Esophagus squamous epithelium (tissue), 5 donors: Measurements from ENCODE around the gene RAB40B. TPM values are rescaled to one million over a fixed set of nuclear protein-coding genes. Genes with fewer than 3 reads are reported as not detected.
"Not testable (repeated sequence)": the region's sequence is repeated elsewhere in the genome, so short reads cannot be mapped to it uniquely, and the experiment has no call there.

Experiments used
- DNase-seq: peaks from one replicate; lab custom pipeline; 2025; lab: John Stamatoyannopoulos, UW
- H3K27ac ChIP-seq, 4 donors: fragments of 200-600 bp; sonication (generic); one replicate each; pipeline ENCODE4 v1.5.1; 2016 to 2019; ENCODE audit warnings: mild to moderate bottlenecking in 1 of 4
- H3K27me3 ChIP-seq, 4 donors: fragments of 200-600 bp; sonication (generic); 1 replicate in 3 of 4; 2 replicates in 1 of 4; pipeline versions ENCODE4 v1.5.1 to v1.6.0; 2017 to 2021; ENCODE audit warnings: antibody characterized with exemption in 1 of 4
- H3K36me3 ChIP-seq, 3 donors: fragments of 200-600 bp; sonication (generic); one replicate each; pipeline ENCODE4 v1.5.1; 2016 to 2019
- H3K4me1 ChIP-seq, 3 donors: fragments of 200-600 bp; sonication (generic); one replicate each; pipeline ENCODE4 v1.5.1; 2017 to 2019
- H3K4me3 ChIP-seq, 4 donors: fragments of 200-600 bp; sonication (generic); 1 replicate in 3 of 4; 2 replicates in 1 of 4; pipeline ENCODE4 v1.5.1; 2016 to 2019; ENCODE audit warnings: mild to moderate bottlenecking in 2 of 4, moderate library complexity in 1 of 4
- H3K9me3 ChIP-seq, 3 donors: fragments of 200-600 bp; sonication (generic); one replicate each; pipeline ENCODE4 v1.5.1; 2016 to 2019
- CTCF ChIP-seq, 6 experiments: fragments of 450-650 bp in 4 of 6; fragments of 200-600 bp in 2 of 6; sonication (generic) in 2 of 6; IDR thresholded peaks; one replicate each; pipeline ENCODE4 v1.5.1; 2016 to 2019; ENCODE audit warnings: antibody characterized with exemption in 6 of 6, mild to moderate bottlenecking in 4 of 6, moderate library complexity in 4 of 6
- POLR2A ChIP-seq, 4 donors: fragments of 450-650 bp; IDR thresholded peaks; one replicate each; pipeline ENCODE4 v1.6.1; 2017; ENCODE audit warnings: antibody characterized with exemption in 4 of 4, mild to moderate bottlenecking in 4 of 4, moderate library complexity in 3 of 4
- WGBS, 2 donors: methylation state at CpG; one replicate each; pipeline ENCODE4 v1.1.5; 2018; 5-methylcytosine and 5-hydroxymethylcytosine counted together
- intact Hi-C: fragments of 100-400 bp; cut with DNase I; formaldehyde crosslinking; loops from one replicate; pipeline ENCODE4 v1.15.0; 2022
- total RNA-seq, 4 donors: library from RNA; depleted of rRNA; stranded (reverse); fragments of >200 nt; gene quantifications; one replicate each; pipeline ENCODE4 v1.1.0, GENCODE V29; 2016
- donor health status: DM: yes; HTN: yes; CAD: no.

The RAB40B gene
- 10 to 100 TPM in 2 of 4 donors, 1 to 10 TPM in 2; 3.4 to 20.8 (median 9.8) TPM for total RNA-seq

DNA sequence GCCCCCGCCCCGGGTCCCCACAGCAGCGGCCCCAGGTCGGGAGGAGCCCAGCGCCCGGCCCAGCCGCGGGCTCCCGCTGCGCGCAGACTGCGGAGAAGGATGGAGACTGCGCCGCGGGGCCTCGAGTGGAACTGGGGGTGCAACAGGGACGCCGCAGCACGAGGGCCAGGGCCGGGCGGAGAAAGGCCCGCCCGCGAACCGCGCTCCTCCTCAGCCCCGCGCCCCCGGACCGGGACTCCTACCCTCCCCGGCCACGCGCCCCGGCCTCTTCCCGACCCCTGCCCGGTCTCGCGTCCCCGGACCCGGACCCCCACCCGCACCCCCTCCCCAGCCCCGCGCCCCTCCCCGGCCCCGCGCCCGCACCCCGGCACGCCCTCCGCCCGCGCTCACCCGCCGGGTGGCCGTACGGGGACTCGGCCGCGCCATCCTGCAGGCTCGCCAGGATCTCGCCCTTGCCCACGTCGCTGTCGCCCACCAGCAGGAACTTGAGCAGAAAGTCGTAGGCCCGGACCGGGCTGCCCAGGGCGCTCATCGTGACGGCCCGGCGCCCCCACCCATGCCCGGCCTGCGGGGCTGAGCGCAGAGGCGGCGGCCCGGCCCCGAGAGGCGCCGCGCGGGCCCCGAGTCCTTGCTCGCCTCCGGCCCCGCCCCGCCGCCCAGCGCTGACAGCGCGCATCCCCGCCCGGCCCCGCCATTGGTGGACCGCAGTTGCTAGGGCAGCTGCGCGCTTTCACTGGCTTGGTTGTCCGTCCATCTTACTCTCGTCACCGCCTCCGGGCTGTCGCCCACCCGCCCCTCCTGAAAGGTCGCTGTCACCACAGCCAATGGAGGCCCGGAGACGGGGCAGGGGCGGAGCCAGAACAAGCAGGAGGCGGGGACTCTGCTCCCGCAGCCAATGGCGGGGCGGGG is at the start of gene RAB40B:
Gene RAB40B (minus strand): TSS at position 634 of the 909 bp plus-strand sequence. CDS start 102 bp downstream, at position 532.
- TF ChIP-seq CTCF (IDR thresholded peaks at IDR 0.05) (no peak), POLR2A (IDR thresholded peaks at IDR 0.05) (peak in 3 of 4 donors; percentile 38 to 56 (median 38))
- Histone ChIP-seq H3K4me1 (peaks cover 28 to 49% (median 31%) of the 10 kb centered on the region in 3 donors), H3K27me3 (no peaks in the 10 kb centered on the region), H3K9me3 (peaks cover 0 to 13% (median 8%) of the 10 kb centered on the region in 3 donors), H3K36me3 (peaks cover 0 to 13% (median 0%) of the 10 kb centered on the region in 3 donors), H3K27ac (peak within 1 kb of the TSS; percentile 84 to 88 (median 85)), H3K4me3 (peak within 1 kb of the TSS; percentile 49 to 97 (median 76))
- intact Hi-C loops: no loop called here
- peak; percentile 95 for DNase-seq
- WGBS, 2 donors: 0% methylated on average over 1 of the region's 112 CpGs; no CpG with 5 or more reads in 1 of the 2 donors

DNA sequence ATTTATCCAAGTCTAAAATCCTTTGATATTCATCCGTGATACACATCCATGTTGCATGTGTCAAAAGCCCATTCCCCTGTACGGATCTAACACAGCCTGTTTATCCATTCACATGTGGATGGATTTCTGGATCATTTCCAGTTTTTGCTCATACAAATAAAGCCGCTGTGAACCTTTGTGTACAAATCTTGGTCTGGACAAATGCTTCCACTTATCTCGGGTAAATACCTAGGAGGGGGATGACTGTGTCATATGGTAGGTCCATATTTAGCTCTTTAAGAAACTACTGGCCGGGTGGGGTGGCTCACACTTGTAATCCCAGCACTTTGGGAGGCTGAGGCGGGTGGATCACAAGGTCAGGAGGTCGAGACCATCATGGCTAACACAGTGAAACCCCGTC is 47.0 kb upstream of the RAB40B start:
- Histone ChIP-seq H3K27me3 (no peaks in the 10 kb centered on the region), H3K9me3 (peaks cover 0 to 9% (median 0%) of the 10 kb centered on the region in 3 donors), H3K4me1 (no peaks in the 10 kb centered on the region), H3K36me3 (peaks cover 0 to 30% (median 10%) of the 10 kb centered on the region in 3 donors), H3K4me3 (no peak overlapping the region), H3K27ac (no peak overlapping the region)
- WGBS, 2 donors: 72 to 79% methylated on average over 8 of the region's 8 CpGs
- TF ChIP-seq POLR2A (IDR thresholded peaks at IDR 0.05) (no peak), CTCF (IDR thresholded peaks at IDR 0.05) (no peak)
- intact Hi-C loops: no loop called here
- DNase-seq: no peak

DNA sequence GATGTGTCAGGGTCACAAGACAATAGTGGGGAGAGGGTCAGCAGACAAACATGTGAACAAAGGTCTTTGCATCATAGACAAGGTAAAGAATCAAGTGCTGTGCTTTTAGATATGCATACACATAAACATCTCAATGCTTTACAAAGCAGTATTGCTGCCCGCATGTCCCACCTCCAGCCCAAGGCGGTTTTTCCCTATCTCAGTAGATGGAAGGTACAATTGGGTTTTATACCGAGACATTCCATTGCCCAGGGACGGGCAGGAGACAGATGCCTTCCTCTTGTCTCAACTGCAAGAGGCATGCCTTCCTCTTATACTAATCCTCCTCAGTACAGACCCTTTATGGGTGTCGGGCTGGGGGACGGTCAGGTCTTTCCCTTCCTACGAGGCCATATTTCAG is 46.2 kb upstream of the RAB40B start:
- H3K4me3 ChIP-seq, H3K27me3 ChIP-seq, DNase-seq, intact Hi-C loops, H3K4me1 ChIP-seq, H3K27ac ChIP-seq: not testable (repeated sequence)
- Histone ChIP-seq H3K9me3 (peaks cover 0 to 12% (median 0%) of the 10 kb centered on the region in 3 donors), H3K36me3 (peaks cover 0 to 37% (median 12%) of the 10 kb centered on the region in 3 donors)
- 72 to 78% methylated on average over 4 to 5 of the region's 7 CpGs for WGBS, 2 donors

DNA sequence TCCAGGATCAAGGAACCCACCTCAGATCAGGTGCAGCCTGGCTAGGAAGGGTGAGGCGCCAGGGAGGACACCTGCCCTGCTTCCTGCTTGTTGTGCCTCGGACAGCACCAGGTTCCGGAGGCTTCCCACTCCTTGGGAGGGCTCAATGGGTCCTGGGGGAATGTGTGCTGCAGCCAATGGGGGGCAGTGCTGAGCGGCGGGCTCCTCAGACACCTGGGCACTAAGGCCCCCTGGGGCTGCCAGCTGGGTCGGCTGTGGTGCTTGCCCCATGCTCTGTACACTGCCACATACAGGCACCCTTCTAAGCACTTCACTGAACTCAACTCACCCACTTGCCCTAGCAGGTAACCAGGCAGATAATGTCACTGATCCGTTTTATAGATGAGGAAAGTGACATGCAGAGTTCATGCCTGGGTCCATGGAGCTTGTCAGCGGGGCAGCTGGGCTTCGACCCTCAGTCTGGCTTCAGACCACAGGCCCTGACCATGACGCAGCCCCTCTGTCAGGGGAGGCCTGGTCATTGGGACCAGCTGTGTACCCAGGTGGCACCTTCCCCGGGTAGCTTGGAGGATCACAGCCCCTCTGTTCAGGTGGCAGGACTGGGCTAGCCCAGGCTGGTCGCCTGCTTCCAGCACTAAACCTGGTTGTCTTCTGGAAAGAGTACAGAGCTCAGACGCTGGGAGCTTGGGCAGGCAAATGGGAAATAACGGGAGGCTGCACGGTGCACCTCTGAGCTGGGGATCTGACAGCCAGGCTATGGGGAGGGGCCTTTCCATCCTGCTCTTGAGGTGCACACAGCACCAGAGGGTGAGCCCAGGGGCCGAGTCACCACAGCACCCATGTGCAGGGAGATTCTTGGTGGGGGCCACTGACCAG is 45.1 kb upstream of the RAB40B start:
- H3K4me1 ChIP-seq: no peaks in the 10 kb centered on the region
- TF ChIP-seq CTCF (IDR thresholded peaks at IDR 0.05) (no peak), POLR2A (IDR thresholded peaks at IDR 0.05) (no peak)
- DNase-seq: no peak
- no peaks in the 10 kb centered on the region for H3K27me3 ChIP-seq
- 80 to 86% methylated on average over 1 to 8 of the region's 16 CpGs for WGBS, 2 donors
- H3K9me3 ChIP-seq: peaks cover 0 to 12% (median 0%) of the 10 kb centered on the region in 3 donors
- intact Hi-C loops: no loop called here
- H3K27ac ChIP-seq: no peak overlapping the region
- peaks cover 0 to 40% (median 12%) of the 10 kb centered on the region in 3 donors for H3K36me3 ChIP-seq
- no peak overlapping the region for H3K4me3 ChIP-seq
